GM19397 (cell line): ENCODE measurements around the gene IER5.

Experiments used
- ATAC-seq: cut with Tn5 transposase; IDR thresholded peaks from one replicate; pipeline ENCODE4 v1.9.1; 2021; ENCODE audit warnings: mild to moderate bottlenecking, moderate library complexity; ENCODE audit not compliant: unreplicated experiment

IER5 gene

GRCh38 chr1:181076852-181077251 lies 11.6 kb upstream of the IER5 start:
- ATAC-seq, result no peak

GRCh38 chr1:181077576-181078242 lies 10.8 kb upstream of the IER5 start:
- no peak for ATAC-seq

- no peak for ATAC-seq
Measured at GRCh38 chr1:181079382-181079781, 9.1 kb upstream of the IER5 start.

- no peak for ATAC-seq
Measured at GRCh38 chr1:181079920-181080319, 8.6 kb upstream of the IER5 start.

- no peak for ATAC-seq
Measured at GRCh38 chr1:181080556-181080955, 7.9 kb upstream of the IER5 start.

- ATAC-seq, result no peak
Measured at GRCh38 chr1:181081395-181081794, 7.1 kb upstream of the IER5 start.

GRCh38 chr1:181083842-181084605 lies 4.5 kb upstream of the IER5 start:
- peak; percentile 34 for ATAC-seq

- ATAC-seq, result no peak
Measured at GRCh38 chr1:181084606-181084969, 3.9 kb upstream of the IER5 start.

GRCh38 chr1:181086091-181086490 lies 2.4 kb upstream of the IER5 start:
- ATAC-seq, result no peak

- ATAC-seq, result no peak
Measured at GRCh38 chr1:181086926-181087325, 1.6 kb upstream of the IER5 start.

- no peak for ATAC-seq
Measured at GRCh38 chr1:181087400-181087901, 1.0 kb upstream of the IER5 start.

GRCh38 chr1:181089017-181089675 lies 646 bp downstream of the IER5 start:
- ATAC-seq, result peak; percentile 8

- ATAC-seq, result peak; percentile 25
Measured at GRCh38 chr1:181089676-181090544, 1.4 kb downstream of the IER5 start.

- ATAC-seq, result no peak
Measured at GRCh38 chr1:181090641-181091126, 2.2 kb downstream of the IER5 start.

- no peak for ATAC-seq
Measured at GRCh38 chr1:181091309-181092040, 3.0 kb downstream of the IER5 start.

GRCh38 chr1:181092056-181092455 lies 3.6 kb downstream of the IER5 start:
- no peak for ATAC-seq

- ATAC-seq, result no peak
Measured at GRCh38 chr1:181092883-181093458, 4.5 kb downstream of the IER5 start.

GRCh38 chr1:181094416-181095212 lies 6.1 kb downstream of the IER5 start:
- no peak for ATAC-seq

- ATAC-seq, result no peak
Measured at GRCh38 chr1:181095260-181095659, 6.8 kb downstream of the IER5 start.
